ENCODE results near the gene SP110.

SP110 gene

DNA sequence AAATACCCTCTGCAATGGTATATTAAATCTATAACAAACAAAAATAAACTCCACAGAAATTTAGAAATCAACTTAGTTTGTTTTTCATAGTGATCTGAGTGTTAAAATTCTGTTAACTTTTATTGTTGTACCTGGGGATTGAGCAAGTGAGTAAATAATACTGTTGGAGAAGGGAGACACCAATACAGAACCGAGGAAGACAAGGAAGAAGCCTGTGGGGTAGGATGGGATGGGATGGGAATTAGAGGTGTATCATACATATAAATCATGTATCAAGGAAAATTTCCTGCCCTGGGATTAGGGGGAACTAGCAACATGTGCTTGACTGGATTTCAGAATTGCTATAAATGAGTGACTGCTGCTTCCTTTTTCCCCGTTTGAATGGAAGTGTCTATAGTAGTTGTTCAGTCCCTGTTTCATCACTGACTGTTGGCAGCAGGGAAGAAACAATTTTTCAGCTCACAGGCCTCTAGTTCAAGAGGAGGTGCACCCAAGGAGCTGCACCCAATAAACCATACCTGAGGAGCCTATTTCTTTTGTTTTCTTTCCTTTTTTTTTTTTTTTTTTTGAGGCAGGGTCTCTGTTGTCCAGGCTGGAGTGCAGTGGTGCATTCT, 53.1 kb downstream of the SP110 start:
- no peak for DNase-seq

DNA sequence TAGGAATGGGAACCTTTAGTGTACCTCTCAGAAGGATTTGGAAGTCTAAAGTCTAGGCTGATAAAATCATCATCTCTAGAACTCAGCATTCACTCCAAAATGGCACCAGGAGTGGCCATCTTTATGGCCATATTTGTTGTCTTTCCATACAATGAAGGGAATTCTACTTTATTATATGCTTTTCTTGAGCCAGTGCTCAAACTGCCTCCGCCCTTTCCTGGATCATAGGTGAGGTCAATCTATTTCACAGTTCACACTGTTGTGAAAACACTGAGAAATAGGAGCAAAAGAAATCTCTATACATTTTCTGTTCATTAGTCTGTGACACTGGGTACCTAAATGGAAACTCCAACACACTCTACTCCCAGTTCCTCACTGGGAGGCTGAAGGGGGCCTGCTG, 55.6 kb downstream of the SP110 start:
- no peak for DNase-seq

DNA sequence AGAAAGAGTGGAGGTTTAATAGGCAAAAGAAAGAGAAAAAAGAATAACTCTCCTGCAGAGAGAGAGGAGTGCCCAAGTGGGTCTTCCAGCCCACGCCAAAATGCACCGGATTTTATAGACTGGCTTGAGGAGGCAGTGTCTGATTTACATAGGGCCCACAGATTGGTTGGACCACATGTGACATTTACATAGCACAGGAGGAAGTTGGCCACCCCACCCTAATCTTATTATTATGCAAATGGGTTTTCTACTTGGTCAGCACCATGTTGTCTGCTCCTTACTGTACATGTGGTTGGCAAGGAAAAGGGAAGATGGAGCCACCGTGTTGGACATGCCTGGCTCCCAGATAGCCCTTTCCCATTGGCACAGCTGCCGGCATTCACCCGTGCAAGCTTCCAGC, 56.8 kb downstream of the SP110 start:
- no peak for DNase-seq

DNA sequence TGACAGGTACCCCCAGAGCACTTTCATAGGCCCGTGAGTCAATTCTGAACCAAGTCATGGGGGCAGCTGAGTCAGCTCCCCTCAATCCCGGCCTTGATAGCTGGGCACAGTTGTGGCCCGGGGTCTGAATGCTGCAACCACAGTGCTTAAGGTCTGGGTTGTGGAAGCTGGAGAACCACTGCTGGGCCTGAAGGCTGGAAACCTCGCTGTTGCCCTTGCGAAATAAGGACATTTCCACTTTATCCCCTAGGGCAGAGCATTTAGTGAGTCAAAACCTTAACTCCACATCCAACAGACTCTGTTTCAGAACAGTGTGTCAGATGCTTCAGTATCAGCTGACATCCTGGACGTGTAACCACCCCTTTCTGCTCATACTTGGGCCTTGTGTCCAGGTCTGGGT, 58.6 kb downstream of the SP110 start:
- DNase-seq, result no peak

DNA sequence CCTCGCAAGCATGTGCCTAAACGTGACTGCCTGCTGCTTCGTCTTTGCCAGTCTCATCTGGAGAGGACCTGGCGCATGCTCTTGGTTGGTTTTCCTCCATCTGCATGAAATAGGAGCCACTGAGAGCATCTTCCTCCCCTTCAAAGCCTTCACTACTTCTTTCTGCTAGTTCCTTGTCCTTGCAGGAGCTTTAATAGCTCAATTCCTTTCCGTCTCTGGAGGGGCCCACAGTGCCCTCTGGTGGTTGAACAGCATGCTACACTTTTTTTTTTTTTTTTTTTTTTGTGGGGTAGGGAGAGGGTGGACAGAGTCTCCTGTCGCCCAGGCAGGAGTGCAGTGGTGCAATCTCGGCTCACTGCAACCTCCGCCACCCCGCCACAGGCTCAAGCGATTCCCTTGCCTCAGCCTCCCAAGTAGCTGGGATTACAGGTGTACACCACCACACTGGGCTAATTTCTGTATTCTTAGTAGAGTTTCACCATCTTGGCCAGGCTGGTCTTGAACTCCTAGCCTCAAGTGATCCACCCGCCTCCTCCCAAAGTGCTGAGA, 59.6 kb downstream of the SP110 start:
- peak in 9 of 14 donors; percentile 5 to 54 (median 10) for DNase-seq

DNA sequence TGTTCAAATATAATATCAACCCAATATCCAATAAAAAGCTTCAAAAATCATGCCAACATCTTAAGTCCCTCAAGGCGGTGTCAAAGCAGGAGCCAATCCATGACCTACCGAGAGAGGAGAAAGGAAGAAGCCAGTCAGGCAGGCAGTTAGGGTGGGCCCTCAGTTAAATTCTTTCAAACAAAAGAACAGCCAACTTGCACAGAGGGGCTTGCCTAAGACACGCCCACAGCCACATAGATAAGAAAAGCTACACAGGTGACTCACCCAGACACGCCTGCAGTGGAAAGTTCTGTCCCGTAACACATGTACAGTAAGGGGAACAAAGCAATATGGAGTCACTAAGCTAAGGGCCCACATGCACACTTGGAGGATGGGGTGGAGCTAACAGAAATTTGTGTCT, 61.3 kb downstream of the SP110 start:
- no peak for DNase-seq

DNA sequence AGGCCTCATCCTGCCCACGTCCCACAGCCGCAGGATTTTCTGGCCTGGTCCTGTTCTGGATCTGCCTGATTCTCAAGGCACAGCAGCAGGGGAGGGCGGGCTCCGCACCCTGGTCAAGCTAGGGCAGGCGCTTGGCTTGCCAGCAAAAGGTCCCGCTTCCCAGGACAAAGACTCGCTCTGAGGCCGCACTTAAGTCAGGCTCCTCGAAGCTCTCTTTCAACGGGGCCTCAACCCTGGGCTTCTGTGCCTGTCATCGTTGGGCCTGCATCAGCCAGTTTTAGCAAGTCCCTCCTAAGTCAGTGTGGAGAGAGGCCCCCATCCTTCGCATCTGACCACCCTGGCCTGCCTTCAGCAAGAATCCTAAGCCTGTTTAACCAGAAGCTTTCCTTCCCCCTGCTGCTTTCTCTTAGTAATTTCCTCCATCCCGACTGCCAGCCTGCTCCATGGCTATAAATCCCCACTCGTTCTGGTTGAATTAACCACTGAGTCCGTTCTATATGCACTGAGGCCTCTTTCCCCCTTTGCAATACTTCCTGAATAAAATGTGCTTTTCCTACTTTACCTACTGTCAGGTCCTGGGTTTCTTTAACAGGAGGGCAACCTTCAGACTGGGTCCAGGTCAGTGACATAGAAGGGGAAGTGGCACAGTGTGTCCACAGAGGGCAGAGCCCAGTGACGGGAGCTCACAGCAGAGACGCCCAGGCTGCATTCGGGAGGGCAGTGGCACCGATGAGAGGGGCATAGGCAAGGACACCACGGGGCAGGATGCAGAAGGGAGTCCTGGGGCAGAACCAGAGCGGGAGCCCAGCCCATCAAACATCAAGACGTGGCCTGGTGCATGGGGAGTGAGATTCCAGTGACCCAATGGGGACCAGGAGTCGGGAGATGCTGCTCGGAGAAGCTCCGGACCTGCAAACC, 62.7 kb downstream of the SP110 start:
- no peak for DNase-seq

DNA sequence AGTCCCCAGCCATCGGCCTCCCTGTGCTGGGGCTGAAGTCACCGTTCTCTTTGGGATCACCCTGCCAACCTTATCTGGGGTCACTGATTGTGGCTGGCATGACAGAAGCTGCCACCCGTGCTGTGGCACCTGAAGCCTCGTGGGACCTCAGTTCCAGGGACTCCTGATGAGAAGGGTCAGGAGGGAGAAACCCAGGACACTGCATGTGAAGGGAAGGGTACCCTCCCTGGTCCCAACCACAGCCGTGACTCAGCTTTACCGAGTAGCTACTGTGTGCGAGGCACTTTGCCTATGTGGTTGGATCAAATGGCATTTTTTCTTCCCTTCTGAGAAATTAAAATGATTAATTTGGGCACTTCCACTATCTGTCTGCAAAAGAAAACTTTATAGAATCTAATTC, 64.4 kb downstream of the SP110 start:
- no peak for DNase-seq

DNA sequence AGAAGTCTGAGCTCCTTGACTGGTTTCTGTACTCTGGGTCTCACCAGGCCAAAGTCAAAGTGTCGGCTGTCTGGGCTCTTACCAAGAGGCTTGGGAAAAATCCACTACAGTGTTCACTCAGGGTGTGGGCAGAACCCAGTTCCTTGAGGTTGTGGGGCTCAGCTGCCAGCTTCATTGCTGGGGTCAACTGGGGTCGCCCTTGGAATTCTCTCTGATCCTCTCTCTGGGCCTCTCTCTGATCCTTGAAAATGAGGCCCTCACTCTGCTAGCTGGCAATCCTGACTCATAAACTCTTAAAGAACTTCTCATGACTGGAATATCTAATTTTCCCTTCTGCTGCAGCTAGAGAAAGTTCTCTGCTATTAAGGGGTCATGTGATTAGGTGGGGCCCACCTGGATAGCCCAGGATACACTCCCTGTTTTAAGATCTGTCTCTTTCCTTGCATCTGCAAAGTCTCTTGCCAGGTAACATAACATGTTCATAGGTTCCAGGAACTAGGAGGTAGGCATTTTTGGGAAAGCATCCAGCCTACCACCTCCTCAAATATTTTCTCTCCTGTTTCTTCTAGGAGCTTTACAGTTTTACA, 66.3 kb downstream of the SP110 start:
- DNase-seq, result no peak

DNA sequence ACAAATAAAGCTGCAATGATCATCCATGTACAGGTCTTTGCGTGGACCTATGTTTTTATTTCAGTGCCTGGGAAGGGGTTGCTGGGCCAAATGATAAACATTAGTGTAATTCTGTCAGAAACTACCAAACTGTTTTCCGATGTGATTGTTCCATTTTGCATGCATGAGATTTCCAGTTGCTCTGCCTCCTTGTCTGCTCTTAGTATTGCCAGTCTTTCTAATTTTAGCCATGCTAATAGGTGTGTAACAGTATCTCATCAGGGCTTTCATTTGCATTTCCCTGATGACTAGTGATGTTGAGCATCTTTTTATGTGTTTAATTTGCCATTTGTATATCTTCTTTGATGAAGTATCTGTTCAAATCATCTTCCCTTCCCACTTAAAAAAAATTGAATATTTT, 67.5 kb downstream of the SP110 start:
- DNase-seq, result no peak

DNA sequence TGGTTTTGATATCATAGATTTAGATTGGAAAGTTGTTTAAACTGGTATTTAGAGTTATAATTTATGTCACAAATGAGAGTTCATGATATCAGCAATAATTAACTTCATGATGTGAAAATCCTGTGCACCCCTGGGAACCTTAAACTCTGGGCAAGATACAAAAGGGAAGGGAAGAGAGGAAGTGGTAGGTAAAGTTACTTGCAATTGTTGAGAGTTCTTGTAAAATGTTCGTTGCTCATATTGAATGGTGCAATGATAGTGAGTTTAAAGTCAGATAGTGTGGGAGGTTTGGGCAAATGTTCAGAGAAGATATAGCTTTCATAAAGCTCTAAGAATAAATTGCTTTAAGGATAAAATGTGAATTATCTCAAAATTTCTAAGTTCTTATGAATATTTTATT, 75.4 kb downstream of the SP110 start:
- DNase-seq, result no peak

DNA sequence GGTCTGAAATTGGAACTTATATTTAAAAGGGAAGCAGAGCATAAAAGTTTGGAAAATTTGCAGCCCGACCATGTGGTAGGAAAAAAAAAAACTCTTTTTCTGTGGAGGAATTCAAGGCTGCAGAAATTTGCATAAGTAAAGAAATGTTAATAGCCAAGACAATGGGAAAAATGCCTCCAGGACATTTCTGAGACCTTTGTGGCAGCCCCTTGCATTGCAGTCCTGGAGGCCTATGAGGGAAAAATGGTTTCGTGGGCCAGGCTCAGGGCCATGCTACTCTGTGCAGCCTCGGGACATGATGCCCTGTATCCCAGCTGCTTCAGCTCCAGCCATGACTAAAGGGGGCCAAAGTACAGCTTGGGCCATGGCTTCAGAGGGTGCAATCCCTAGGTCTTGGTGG, 79.1 kb downstream of the SP110 start:
- DNase-seq, result no peak

DNA sequence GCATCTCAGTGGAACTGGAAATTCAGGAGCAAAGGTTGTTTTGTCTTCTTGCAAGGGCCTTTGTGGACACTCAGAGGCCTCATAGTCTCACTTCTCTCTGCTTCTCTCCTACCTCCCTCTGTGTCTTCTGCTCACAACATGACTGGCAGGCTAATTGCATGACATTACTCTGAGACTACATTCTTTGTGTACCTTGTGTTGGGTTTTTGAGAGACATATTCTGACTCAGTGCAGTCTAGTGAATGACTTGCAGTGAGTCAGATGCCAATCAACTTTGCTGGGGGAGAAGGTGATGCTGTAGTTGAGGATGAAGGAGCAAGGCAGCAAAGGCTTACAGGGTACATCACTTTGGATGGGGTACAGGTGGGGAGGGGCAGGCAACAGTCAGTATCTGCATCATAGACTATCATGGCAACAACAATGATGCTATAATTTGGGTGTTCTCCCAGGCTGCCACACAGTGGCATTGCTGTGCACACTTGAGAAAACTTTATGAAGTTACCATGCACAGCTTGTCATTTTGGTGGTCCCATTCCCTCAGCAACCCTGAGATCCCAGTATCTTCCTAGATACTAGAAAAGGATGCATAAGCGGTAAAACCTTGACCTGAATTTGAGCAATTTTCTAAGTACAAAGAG, 81.8 kb downstream of the SP110 start:
- no peak for DNase-seq

DNA sequence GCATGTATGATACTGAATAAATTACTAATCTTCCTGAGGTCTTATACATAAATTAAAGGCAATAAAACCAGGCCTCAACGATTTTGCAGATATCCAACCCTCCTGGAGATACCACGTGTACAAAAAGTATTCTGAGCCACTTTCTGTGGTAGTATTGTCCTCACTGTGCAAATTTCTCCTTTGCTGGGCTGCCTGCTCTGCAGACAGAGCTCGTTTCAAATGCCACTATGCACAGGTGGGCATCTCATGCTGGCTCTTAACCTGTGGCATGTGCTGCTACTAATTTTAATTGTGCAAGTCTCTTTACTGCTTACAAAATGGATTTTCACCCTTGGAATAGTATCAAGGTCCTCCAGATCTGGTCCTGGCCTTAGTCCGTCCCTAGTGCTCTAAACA, 84.7 kb downstream of the SP110 start:
- DNase-seq, result no peak

DNA sequence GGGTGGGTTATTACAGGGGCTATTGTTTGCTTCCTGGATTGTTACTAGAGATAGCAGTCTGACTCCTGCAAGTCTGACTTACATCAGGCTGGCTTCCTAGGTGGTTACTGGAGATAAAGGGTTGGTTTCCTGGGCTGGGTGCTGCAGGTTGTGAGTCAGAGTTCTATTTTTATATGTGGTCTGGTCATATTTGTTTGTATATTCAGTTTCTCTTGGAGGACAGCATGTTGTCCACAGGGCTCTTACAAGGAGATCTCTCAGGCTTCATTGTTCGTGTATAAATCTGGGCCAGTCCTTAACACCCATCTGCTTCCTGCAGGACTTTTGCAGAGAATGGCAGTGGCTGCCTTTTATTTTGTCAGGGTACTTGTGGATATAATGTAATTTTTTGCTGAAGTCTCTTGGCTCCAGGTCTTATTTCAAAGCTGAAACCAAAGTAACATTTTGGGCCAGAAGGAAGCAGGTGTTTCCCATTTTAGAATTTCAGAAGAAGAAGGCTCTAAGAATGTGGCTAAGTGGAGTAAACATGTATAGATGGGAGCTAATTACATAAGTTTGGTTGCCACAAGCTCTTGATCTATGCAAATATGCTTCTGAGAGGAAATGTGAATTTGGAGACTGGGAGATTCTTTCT, 85.2 kb downstream of the SP110 start:
- DNase-seq, result no peak

DNA sequence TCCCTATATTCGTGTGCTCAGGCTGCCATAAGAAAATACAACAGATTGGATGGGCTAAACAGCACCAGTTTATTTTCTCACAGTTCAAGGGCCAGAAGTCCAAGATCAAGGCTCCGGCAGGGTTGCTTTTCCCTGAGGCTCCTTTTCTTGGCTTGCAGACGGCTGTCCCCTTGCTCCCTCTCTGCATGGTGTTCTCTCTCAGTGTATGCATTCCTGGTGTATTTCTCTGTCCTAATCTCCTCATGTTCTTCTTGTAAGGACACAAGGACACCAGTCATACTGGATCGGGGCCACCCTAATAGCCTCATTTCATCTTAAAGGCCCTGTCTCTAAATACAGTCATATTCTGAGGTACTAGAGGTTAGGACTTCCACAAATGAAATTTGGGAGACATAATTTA, 88.4 kb downstream of the SP110 start:
- DNase-seq, result no peak

DNA sequence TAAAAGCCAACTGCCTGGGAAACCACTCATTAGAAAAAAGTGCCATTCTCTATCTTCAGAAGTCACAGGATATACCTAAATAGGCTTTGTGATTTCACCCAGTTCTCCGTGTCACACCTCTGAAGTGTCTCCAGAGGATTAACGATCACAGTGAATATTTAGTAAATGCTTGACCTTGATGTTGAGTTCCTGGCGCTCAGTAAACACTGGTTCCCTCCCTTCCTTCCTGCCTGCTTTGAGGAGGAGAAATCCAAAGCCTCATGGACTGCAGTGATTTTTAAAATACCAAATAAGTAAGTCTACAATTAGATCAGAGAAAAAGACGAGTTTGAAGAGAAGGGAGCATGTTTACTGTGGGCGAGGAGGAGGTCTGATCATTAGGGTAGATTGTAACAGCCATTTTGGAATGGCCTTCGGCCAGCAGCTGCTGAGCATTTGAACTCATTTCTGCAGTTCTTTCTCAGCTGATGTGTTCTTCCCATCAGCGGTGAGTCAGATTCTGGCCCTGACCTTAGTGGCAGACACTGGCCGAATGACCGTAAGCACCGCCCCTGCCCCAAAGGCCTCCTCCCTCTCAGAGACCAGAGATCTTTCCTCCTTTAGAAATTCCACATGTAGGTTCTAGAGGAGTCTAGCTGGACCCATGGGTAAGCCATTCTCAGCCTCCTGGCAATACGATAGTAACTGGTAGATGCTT, 89.0 kb downstream of the SP110 start:
- peak in 1 of 14 donors; percentile 26 for DNase-seq

DNA sequence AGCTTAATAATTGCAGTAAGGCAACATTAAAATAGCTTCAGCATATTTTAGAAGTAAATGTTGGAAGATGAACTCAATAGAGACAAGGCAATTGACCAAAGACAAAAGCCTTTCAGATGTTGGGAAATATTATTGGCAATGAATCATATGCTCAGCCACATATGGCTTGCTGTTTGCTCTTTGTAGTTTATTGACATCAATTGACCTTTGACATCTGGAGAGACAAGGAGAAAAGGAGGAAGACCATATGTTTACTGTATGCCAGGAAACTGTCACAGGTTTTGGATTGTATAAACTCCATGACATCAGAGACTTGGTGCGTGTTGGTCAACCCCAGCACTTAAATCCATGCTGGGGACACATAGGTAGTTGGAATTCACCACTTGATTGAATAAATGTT, 90.4 kb downstream of the SP110 start:
- no peak for DNase-seq

DNA sequence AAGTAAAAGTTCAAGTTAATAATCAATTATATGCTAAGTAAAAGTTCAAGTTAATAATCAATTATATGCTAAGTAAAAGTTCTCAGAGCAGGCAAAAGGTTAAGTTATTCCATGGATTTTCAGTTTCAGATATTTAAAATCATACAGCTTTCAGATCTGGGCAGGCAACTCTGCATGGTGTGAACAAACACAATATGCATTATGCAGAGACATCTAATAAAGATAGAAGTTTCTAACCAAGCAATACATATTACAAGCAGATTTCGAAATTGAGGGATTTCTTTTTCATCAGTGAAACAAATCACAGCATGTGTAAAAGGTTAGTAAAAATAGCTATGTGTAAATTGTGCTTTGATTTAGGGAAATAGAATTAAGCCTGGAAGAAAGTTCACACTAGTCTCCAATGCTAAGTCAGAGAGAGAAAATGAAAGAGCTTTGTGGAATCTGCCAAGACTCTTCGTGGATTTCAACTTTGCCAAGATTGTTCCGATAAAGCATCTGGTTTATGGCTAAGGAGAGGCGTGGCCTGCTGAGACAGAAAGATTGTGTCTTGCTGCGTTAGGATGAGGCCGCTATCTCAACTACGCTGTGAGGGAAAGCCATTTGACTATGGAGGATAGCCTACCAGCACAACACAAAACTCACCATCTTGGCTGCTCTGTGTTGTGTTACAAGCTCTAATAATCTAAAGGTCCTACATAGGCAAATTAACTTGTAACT, 91.0 kb downstream of the SP110 start:
- peak in 1 of 14 donors; percentile 13 for DNase-seq

DNA sequence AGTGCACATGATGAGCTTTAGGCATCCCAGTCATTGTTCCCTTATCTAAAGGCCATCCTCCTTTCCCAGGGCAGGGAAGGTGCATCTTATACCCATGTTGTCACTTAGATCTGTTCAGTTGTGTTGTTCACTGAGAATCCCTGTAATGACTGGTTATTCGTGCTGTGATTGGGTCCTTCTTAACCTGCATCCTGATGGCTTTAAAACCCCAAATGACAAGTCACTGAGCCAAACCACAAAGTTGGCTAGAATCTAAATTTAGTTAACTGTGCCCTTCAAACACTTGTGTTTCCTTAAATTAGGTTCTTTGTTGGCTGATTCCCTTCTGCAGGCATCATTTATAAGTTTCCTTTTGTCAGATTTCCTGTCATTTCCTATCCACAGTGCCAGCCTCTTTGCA, 92.6 kb downstream of the SP110 start:
- no peak for DNase-seq

All from C1 segment of cervical spinal cord (tissue), 14 donors.